Upper lobe of right lung (tissue), 1 donor: ENCODE results near the gene EGFL7. TPM values are rescaled to one million over a fixed set of nuclear protein-coding genes. Genes with fewer than 3 reads are reported as not detected.

Experiments used
- ATAC-seq: fragments of 200-7000 bp; cut with Tn5 transposase; one replicate; pipeline ENCODE4 v1.9.1; 2020; ENCODE audit warnings: mild to moderate bottlenecking, moderate library complexity
- DNase-seq: peaks from one replicate; pipeline ENCODE4 v3.0.0-alpha.2; 2020
- H3K27ac ChIP-seq: fragments of 200-600 bp; one replicate; pipeline ENCODE4 v1.8.0; 2022
- H3K27me3 ChIP-seq: fragments of 200-600 bp; one replicate; pipeline ENCODE4 v1.8.0; 2022; ENCODE audit warnings: mild to moderate bottlenecking
- H3K36me3 ChIP-seq: fragments of 200-600 bp; one replicate; pipeline ENCODE4 v1.8.0; 2022
- H3K4me1 ChIP-seq: fragments of 200-600 bp; one replicate; pipeline ENCODE4 v1.8.0; 2022
- H3K4me3 ChIP-seq: fragments of 200-600 bp; one replicate; pipeline ENCODE4 v1.8.0; 2022; ENCODE audit warnings: mild to moderate bottlenecking
- H3K9me3 ChIP-seq: fragments of 200-600 bp; one replicate; pipeline ENCODE4 v1.8.0; 2022
- CTCF ChIP-seq: fragments of 200-600 bp; IDR thresholded peaks from one replicate; pipeline ENCODE4 v1.8.0; 2022; ENCODE audit warnings: antibody characterized with exemption
- intact Hi-C: fragments of 100-400 bp; cut with DNase I; formaldehyde crosslinking; loops from one replicate; pipeline ENCODE4 v1.11.0; 2022
- total RNA-seq: library from RNA; stranded (reverse); fragmentation: NEBNext Ultra II Directional; extraction: Animal tissue kit (Norgen Biotek cat#: 25700); gene quantifications from one replicate; pipeline ENCODE4 v1.2.1, GENCODE V29; 2021
- donor health status: DM: no; HTN: yes; CAD: no; lungs with severe emphysema.

The EGFL7 gene
- total RNA-seq, 1 donor from 2014 or later: 302 TPM

DNA sequence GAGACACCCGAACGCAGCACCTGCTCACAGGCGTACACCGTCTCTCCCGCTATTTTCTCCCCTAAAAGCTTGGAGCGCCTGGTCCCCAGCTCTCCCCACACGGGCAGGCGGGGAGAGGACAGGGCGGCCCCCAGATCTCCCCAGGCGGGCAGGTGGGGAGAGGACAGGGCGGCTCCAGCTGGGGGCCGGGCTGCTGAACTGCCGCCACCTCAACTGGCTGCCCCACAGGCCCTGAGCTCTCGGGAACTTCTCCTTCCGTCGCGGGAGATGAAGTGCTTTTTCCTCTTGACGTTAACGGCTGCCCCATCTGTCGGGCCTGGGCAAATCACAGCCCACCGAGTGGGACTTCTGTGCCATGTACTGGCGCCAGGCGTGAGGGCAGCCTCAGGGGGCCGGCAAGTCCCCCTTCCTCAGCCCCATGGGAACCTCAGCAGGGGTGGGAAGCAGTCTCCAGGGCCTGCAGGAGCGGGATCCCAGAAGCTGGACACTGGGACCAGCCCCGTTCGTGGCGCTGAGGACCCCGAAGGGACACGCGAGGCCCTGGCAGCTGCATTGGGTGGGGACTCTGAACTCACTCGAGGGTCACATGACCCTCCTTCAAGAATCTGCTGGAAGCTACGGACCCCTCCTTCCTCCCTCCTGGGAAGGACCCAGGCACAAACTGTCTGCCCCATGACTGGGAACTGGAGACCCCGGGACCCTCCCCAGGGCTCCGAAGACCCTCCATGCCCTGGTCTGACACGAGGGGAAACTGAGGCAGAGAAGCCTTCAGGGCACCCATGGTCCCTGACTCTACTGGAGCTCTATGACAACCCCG, 5.7 kb upstream of the EGFL7 start:
- Histone ChIP-seq H3K27me3 (peaks cover 24% of the 10 kb centered on the region), H3K27ac (peak overlapping the region; percentile 91), H3K36me3 (no peaks in the 10 kb centered on the region), H3K4me3 (peak overlapping the region; percentile 41), H3K9me3 (no peaks in the 10 kb centered on the region), H3K4me1 (peaks cover 9% of the 10 kb centered on the region)
- peak; percentile 67 for DNase-seq
- intact Hi-C loops: no loop called here
- no peak for TF ChIP-seq CTCF
- ATAC-seq: peak; percentile 15

- peaks cover 9% of the 10 kb centered on the region for H3K4me1 ChIP-seq
- ATAC-seq (no peak), DNase-seq (peak; percentile 61)
- H3K36me3 ChIP-seq: no peaks in the 10 kb centered on the region
- intact Hi-C loops: no loop called here
- H3K4me3 ChIP-seq: peak overlapping the region; percentile 41
- H3K9me3 ChIP-seq: no peaks in the 10 kb centered on the region
- H3K27ac ChIP-seq: peak overlapping the region; percentile 91
- peaks cover 35% of the 10 kb centered on the region for H3K27me3 ChIP-seq
- TF ChIP-seq CTCF: no peak
Observed at GRCh38 chr9:136657974-136658848, 4.5 kb upstream of the EGFL7 start.

GRCh38 chr9:136658849-136659535, 3.7 kb upstream of the EGFL7 start:
- no peak for TF ChIP-seq CTCF

DNA sequence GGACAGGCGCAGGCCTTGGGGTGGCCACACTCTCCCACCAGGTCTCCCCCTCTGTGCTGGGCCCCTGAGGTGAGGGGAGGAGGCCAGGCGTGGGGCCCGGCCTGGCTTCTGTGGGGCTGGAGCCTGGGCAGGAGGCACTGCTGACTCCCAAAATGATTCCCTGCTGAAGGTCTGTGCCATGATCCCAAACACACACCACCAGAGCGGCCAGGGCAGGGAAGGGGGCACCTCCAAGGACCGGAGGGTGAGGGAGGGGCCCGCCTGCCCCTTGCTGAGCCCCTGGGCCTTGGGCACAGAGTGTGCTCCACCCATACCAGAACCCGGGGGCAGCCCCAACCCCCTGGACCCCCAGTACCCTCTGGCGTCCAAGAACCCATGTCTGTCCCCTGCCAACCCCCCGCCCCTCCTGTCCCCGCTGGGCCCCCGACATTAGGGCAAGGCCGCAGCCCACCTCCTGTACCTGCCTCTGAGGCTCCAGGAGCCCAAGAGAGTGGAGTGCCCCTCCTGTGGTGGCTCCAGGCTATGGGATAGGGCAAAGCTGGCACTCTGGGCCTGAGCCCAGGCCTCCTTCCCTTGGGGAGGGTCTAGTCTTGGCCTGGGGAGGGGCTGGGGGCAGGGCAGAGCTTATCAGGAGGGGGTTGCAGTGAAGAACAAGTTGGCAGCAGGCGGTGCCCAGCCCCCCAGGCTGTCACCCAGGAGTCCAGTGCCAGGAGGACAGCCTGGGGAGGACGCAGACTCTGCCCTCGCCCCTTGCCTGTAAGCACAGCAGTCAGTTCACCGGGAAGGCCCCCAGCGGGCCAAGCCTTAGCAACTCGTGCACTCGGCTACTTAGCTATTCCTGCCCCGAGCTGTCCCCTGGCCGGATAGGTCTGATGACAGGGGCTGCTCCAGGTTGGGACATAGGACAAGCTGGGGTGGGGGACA, 2.6 kb upstream of the EGFL7 start:
- peaks cover 8% of the 10 kb centered on the region for H3K36me3 ChIP-seq
- peak overlapping the region; percentile 91 for H3K27ac ChIP-seq
- peaks cover 2% of the 10 kb centered on the region for H3K4me1 ChIP-seq
- intact Hi-C loops: no loop called here
- H3K4me3 ChIP-seq: peak overlapping the region; percentile 41
- H3K27me3 ChIP-seq: peaks cover 44% of the 10 kb centered on the region
- ATAC-seq: no peak
- no peaks in the 10 kb centered on the region for H3K9me3 ChIP-seq
- TF ChIP-seq CTCF: no peak
- peak; percentile 61 for DNase-seq

More at GRCh38 chr9:136658849-136659535, 3.7 kb upstream of the EGFL7 start:
- no peak for ATAC-seq
- H3K36me3 ChIP-seq: no peaks in the 10 kb centered on the region
- peak overlapping the region; percentile 91 for H3K27ac ChIP-seq
- H3K9me3 ChIP-seq: no peaks in the 10 kb centered on the region
- DNase-seq: peak; percentile 66
- peak overlapping the region; percentile 41 for H3K4me3 ChIP-seq
- intact Hi-C loops: no loop called here
- peaks cover 43% of the 10 kb centered on the region for H3K27me3 ChIP-seq
- H3K4me1 ChIP-seq: peaks cover 2% of the 10 kb centered on the region
